Mesodermal cell (in vitro differentiated cells): ENCODE measurements around the gene M1AP.

Experiments used
- H3K27ac ChIP-seq: 2 replicates; pipeline ENCODE4 v1.7.0; 2013; ENCODE audit warnings: mild to moderate bottlenecking, low read depth, low read length, moderate library complexity; ENCODE audit not compliant: severe bottlenecking
- H3K36me3 ChIP-seq: 2 replicates; pipeline ENCODE4 v1.7.1; 2013; ENCODE audit warnings: mild to moderate bottlenecking, low read length, moderate library complexity; ENCODE audit not compliant: control insufficient read depth, insufficient read depth
- H3K4me1 ChIP-seq: one replicate; pipeline ENCODE4 v1.7.1; 2013; ENCODE audit warnings: mild to moderate bottlenecking, low read length; ENCODE audit not compliant: insufficient read depth, control insufficient read depth, poor library complexity, severe bottlenecking
- H3K4me3 ChIP-seq: 2 replicates; pipeline ENCODE4 v1.7.0; 2013; ENCODE audit warnings: low read length, control low read depth, mild to moderate bottlenecking; ENCODE audit not compliant: insufficient read depth, poor library complexity, severe bottlenecking; ENCODE audit errors: extremely low read depth
- H3K9me3 ChIP-seq: 2 replicates; pipeline ENCODE4 v1.7.1; 2013; ENCODE audit warnings: mild to moderate bottlenecking, low read length, moderate library complexity; ENCODE audit not compliant: control insufficient read depth
- WGBS, 2 experiments: methylation state at CpG; one replicate each; pipeline ENCODE4 v1.1.5; 2013; ENCODE audit warnings: missing lambda C conversion rate in 2 of 2; ENCODE audit not compliant: insufficient coverage in 2 of 2; 5-methylcytosine and 5-hydroxymethylcytosine counted together

The M1AP gene

DNA sequence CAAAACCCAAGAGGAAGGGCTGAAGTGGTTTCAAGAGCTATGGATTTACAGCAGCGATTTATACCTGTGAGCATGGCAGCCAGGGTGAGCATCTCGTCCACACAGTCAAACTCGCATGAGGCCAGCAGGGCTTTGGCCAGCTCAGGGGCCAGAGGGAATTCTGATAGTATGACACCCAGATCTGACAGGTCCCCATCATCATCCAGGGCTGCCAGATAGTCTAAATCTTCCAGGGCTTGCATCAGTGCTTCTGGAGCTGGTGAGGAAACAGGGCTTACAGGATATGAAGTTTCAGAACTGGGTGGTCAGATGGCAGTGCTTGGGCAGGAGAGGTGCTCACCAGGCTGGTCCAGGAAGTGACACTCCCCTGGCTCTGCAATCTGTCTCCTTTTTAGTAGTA lies 125.6 kb downstream of the M1AP start:
- Histone ChIP-seq H3K4me3 (no peak overlapping the region), H3K9me3 (no peaks in the 10 kb centered on the region), H3K4me1 (no peaks in the 10 kb centered on the region), H3K36me3 (peaks cover 26% of the 10 kb centered on the region), H3K27ac (no peak overlapping the region)
- 69 to 88% methylated on average over 3 of the region's 3 CpGs for WGBS, 2 experiments

DNA sequence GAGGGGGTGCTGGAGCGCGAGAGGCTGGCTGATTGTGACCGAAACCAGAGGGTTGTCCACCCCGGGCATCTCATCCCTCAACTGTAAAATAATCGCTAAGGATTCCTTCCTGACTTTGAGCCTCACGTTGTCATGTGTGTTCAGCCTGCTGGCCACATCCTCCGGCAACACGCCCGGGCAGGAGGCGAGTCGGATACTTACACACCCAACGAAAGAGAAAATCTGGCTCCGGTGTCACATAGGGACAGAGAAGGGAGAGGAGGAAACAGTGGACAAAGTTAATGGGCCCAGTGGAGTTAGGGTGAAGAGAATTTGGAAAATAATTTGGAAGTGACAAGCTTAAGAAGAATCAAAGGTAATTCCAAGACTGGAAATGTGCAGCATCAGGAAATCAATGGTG lies 131.5 kb downstream of the M1AP start:
- H3K4me1 ChIP-seq: peaks cover 10% of the 10 kb centered on the region
- H3K4me3 ChIP-seq: no peak overlapping the region
- no peaks in the 10 kb centered on the region for H3K36me3 ChIP-seq
- H3K27ac ChIP-seq: no peak overlapping the region
- WGBS, 2 experiments: 87 to 91% methylated on average over 13 of the region's 13 CpGs
- no peaks in the 10 kb centered on the region for H3K9me3 ChIP-seq

DNA sequence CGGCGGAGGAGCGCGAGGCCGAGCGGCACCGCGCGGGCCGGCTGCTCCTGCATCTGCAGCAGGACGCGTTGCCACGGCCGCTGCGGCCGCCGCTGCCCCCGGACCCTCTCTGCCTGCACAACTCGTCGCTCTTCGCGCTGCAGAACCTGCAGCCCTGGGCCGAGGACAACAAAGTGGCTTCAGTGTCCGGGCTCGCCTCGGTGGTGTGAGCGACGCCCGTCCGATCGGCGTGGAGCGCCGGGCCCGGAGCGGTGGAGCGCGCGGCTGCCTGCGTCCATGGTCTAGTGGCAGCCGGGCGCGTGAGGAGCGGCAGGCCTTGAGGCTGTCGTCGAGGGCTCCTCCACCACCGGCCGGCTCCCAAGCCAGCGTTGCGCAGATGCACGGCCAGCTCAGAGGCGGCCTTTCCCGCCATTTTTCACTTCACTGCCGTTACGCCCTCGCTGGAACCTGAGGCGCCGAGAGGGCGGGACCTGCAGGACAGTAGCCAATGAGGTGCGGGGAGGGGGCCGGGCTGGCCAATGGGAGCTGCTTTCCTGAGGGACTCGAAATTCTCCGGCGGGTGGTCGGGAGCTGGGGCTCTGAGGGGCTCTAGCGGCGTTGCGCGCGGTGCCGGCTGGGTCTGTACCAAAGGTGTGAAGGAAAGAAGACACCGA lies 132.0 kb downstream of the M1AP start:
- H3K27ac ChIP-seq: no peak overlapping the region
- no peaks in the 10 kb centered on the region for H3K9me3 ChIP-seq
- 10 to 11% methylated on average over 59 to 66 of the region's 72 CpGs for WGBS, 2 experiments
- H3K4me3 ChIP-seq: peak overlapping the region; percentile 12
- H3K4me1 ChIP-seq: peaks cover 10% of the 10 kb centered on the region
- no peaks in the 10 kb centered on the region for H3K36me3 ChIP-seq

DNA sequence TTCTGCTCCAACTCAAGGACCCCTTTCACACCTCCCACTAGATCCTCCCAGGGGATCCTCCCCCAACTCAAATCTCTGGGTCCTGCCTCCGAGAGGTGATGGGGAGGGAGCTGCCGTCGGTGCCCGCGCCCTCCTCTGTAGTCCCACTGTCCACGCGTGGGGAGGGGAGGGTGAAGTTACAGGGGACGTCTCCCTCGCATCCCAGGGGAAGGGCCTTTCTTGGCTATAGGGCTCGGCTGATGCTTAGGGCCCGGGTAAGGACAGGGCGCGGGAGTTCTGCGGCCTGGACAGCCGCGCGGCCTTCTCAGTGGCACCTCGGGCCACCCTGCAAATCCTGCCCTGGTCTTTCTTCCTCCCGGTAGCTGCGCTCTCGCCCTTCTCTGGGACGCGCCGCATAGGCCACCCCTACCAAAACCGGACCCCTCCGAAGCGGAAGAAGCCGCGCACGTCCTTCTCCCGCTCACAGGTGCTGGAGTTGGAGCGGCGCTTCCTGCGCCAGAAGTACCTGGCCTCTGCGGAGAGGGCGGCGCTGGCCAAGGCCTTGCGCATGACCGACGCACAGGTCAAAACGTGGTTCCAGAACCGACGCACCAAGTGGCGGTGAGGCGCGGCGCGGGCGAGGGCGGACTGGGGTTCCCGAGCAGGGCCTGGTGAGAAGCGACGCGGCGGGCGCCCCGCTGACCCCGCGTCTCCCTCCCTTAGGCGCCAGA lies 132.7 kb downstream of the M1AP start:
- H3K9me3 ChIP-seq: no peaks in the 10 kb centered on the region
- no peaks in the 10 kb centered on the region for H3K36me3 ChIP-seq
- 4 to 7% methylated on average over 44 to 52 of the region's 60 CpGs for WGBS, 2 experiments
- no peak overlapping the region for H3K4me3 ChIP-seq
- peaks cover 10% of the 10 kb centered on the region for H3K4me1 ChIP-seq
- no peak overlapping the region for H3K27ac ChIP-seq

DNA sequence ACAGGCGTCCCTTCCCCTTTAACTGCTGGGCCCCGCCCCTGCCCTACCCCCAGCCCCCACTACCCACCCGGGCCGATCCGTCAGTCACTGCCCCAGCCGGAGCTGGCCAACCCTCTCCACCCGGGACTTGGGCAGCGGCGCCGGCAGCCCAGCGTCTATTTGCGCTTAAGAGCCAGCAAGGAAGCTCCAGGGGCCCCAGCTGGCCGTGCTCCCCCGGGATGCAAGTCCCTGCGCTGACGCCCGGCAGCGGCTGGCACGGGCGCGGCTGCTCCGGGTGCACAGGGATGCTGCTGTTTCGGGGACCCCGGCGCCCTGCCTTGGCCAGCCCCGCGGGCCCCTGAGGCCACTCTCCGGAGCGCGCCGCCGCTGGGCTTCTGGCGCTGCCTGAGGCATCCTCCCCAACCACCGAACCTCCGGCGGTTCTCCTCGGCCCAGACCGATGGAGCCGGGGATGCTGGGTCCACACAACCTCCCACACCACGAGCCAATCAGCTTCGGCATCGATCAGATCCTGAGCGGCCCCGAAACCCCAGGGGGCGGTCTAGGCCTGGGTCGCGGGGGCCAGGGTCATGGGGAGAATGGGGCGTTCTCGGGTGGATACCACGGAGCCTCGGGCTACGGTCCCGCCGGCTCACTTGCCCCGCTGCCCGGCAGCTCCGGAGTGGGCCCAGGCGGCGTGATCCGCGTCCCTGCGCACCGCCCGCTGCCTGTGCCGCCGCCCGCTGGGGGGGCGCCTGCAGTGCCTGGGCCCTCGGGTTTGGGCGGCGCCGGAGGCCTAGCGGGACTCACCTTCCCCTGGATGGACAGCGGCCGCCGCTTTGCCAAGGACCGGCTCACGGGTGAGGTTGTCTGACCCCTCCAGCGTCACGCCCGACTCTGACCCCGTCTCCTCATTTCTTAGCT lies 133.5 kb downstream of the M1AP start, which contains the start of gene TLX2:
TSS of gene TLX2 (plus strand) at position 83 of the 903 bp plus-strand sequence. CDS start at position 440, 357 bp downstream.
- 2 to 3% methylated on average over 50 to 53 of the region's 82 CpGs for WGBS, 2 experiments
- Histone ChIP-seq H3K4me3 (peak within 1 kb of the TSS; percentile 22), H3K4me1 (peaks cover 10% of the 10 kb centered on the region), H3K36me3 (no peaks in the 10 kb centered on the region), H3K9me3 (no peaks in the 10 kb centered on the region), H3K27ac (no peak within 1 kb of the TSS)

DNA sequence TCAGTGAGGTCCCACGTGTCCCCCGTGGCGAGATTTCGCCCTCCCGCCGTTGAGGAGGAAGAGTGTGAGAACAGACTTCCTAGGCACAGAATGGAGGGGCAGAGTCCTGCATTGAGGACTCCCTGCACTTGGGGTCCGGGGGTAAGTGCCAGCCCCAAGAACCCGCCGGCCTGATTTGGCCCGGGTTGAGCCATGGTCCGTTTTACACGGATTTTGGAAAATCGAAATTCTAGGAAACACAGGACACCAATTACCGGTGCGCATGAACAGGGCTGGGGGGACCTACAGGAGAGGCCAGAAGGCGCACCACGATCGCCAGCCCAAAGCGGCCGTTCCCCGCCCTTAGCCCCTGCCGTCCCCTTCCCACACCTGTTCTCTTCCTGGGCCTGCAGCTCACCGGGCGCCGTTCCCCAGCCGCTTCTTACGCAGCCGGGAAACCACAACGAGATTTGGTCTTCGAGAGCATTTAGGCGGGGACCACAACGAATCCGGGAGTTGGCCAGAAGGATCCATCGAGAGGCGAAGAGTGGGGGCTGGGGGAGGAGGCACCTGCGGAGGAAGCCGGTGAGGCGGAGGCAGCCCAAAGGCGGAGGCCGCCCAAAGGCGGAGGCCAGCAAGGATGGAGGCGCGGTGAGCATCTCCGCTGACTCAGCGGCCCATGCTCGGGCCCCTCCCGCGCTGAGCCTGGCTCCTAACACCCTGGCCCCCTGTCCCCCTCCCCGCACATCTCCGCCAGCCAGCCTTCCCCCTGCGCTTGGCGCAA lies 134.3 kb downstream of the M1AP start:
- H3K4me3 ChIP-seq: peak overlapping the region; percentile 22
- WGBS, 2 experiments: 2% methylated on average over 48 to 49 of the region's 52 CpGs

GRCh38 chr2:74512744-74513604 lies 135.2 kb downstream of the M1AP start:
- Histone ChIP-seq H3K4me3 (no peak overlapping the region), H3K4me1 (peaks cover 14% of the 10 kb centered on the region), H3K9me3 (no peaks in the 10 kb centered on the region), H3K27ac (no peak overlapping the region), H3K36me3 (no peaks in the 10 kb centered on the region)
- WGBS, 2 experiments: 3 to 7% methylated on average over 26 to 33 of the region's 36 CpGs

More for the DNA sequence above, 134.3 kb downstream of the M1AP start:
- H3K36me3 ChIP-seq: no peaks in the 10 kb centered on the region
- no peak overlapping the region for H3K27ac ChIP-seq
- peaks cover 10% of the 10 kb centered on the region for H3K4me1 ChIP-seq
- no peaks in the 10 kb centered on the region for H3K9me3 ChIP-seq

- H3K27ac ChIP-seq: no peak overlapping the region
- H3K36me3 ChIP-seq: no peaks in the 10 kb centered on the region
- peaks cover 19% of the 10 kb centered on the region for H3K4me1 ChIP-seq
- H3K4me3 ChIP-seq: no peak overlapping the region
- 68 to 80% methylated on average over 7 to 10 of the region's 11 CpGs for WGBS, 2 experiments
- no peaks in the 10 kb centered on the region for H3K9me3 ChIP-seq
Observed at GRCh38 chr2:74511104-74511989, 136.8 kb downstream of the M1AP start.

DNA sequence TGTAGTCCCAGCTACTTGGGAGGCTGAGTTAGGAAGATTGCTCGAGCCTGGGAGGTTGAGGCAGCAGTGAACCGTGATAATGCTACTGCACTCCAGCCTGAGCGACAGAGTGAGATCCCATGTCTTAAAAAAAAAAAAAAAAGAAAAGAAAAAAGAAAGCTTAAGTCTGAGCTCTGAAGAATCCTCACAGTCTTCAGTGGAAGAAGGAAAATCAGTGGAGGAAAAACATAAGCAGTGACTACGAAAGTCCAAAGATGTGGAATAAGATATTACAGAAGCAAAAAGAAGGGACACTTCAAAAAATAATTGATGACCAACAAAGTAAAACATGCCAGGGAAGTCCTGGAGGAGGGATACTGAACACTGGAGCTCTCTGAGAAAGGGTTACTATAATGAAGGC lies 137.9 kb downstream of the M1AP start:
- Histone ChIP-seq H3K4me3 (no peak overlapping the region), H3K27ac (no peak overlapping the region), H3K4me1 (peaks cover 19% of the 10 kb centered on the region), H3K36me3 (peaks cover 10% of the 10 kb centered on the region), H3K9me3 (no peaks in the 10 kb centered on the region)
- 86 to 87% methylated on average over 2 to 3 of the region's 4 CpGs for WGBS, 2 experiments
